ENCODE data around the gene GPATCH1. TPM values are rescaled to one million over a fixed set of nuclear protein-coding genes. Genes with fewer than 3 reads are reported as not detected.

Gene GPATCH1
- total and polyA plus RNA-seq, 2 of the 8 experiments (the other 6 are each of a cell fraction or from before 2014, with no cell fraction given), result 4.3 to 8.2 TPM

DNA sequence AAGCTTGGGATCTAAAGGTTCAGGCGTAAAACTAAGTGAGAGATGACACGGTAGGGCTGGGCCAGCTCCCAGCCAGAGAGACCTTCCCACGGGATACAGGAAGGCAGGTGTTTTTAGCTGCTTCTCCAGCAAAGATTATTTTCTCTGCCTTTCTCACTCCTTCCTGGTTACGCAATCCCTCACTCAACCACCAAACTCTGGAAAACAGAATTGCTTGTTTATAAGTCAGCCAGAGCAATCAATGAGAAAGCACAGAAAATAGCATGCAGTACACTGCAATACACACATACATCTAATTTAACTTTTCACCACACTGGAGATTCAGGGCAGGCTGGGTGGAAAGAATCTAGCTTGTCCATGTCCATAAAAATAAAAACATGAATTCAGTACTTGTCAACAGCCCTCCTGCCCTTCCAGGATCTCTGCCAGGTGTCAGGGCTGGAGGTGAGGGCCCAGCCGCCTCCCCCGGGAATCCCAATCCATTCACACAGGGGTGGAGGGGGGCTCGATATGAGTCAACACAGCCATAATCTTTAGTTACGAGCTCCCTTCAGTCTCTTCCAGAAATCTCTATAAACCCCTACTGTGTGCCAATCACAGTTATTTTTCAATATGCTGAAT, 28.5 kb upstream of the GPATCH1 start:
- Histone ChIP-seq H3K4me1 (replicated peaks in 1 of 4; ENCODE audit: control insufficient read depth in 3 of 4, insufficient read depth in 4 of 4, low read length in 3 of 4) (peaks cover 0 to 5% (median 1%) of the 10 kb centered on the region in 4 experiments; a peak in 4 of 7 replicates), H3K23ac (ENCODE audit: insufficient read length) (no peak overlapping the region), H3K27ac (ENCODE audit: low read depth, low read length) (no peak overlapping the region), H3K4me3 (ENCODE audit: extremely low read depth in 1 of 4, insufficient read depth in 2 of 4, low read depth in 3 of 4, low read length in 4 of 4) (no peak overlapping the region), H3K27me3 (replicated peaks in 1 of 4; ENCODE audit: control insufficient read depth in 3 of 4, extremely low read depth in 1 of 4, insufficient read depth in 3 of 4, low read length in 3 of 4) (no peaks in the 10 kb centered on the region), H4K5ac (ENCODE audit: insufficient read length, low read depth, low read length) (no peak overlapping the region), H4K91ac (replicated peaks; ENCODE audit: insufficient read length, low read length) (no peak overlapping the region), H2BK20ac (ENCODE audit: low read length) (no peak overlapping the region), H2BK5ac (ENCODE audit: low read depth, low read length) (no peak overlapping the region), H3K14ac (ENCODE audit: insufficient read length) (no peak overlapping the region), H3K36me3 (ENCODE audit: control insufficient read depth in 2 of 4, insufficient read depth in 4 of 4, low read length in 3 of 4) (peaks cover 0 to 4% (median 1%) of the 10 kb centered on the region in 4 experiments; a peak in 2 of 8 replicates), H3K4me2 (ENCODE audit: insufficient read depth in 1 of 2, low read depth in 2 of 2, low read length in 2 of 2) (no peak overlapping the region), H3K4ac (replicated peaks; ENCODE audit: insufficient read length, low read depth, low read length) (no peak overlapping the region), H3K9ac (replicated peaks in 1 of 4; ENCODE audit: extremely low read depth in 1 of 4, low read depth in 3 of 4, low read length in 3 of 4) (no peak overlapping the region), H3K79me2 (ENCODE audit: control insufficient read depth in 1 of 2, insufficient read depth in 2 of 2, low read length in 2 of 2) (peaks cover 0 to 70% of the 10 kb centered on the region in 2 experiments; a peak in 2 of 4 replicates), H2BK15ac (ENCODE audit: low read length) (no peak overlapping the region), H3K79me1 (ENCODE audit: low read depth, low read length) (peaks cover 6% of the 10 kb centered on the region), H2BK12ac (ENCODE audit: low read depth, low read length) (no peak overlapping the region), H2BK120ac (replicated peaks; ENCODE audit: low read depth, low read length) (peak overlapping the region; percentile 33), H3K18ac (ENCODE audit: extremely low read depth, low read length) (no peak overlapping the region), H3K23me2 (ENCODE audit: low read depth, low read length) (no peaks in the 10 kb centered on the region), H2AK5ac (ENCODE audit: low read depth, low read length) (no peak overlapping the region), H4K8ac (ENCODE audit: extremely low read depth, insufficient read depth, low read length) (no peak overlapping the region; the same call in 1 of the 2 replicates), H2AFZ (ENCODE audit: low read length) (no peak overlapping the region), H4K20me1 (replicated peaks in 1 of 2; ENCODE audit: control insufficient read depth in 1 of 2, insufficient read depth in 2 of 2, low read length in 2 of 2) (peaks cover 6 to 22% of the 10 kb centered on the region in 2 experiments), H3K56ac (replicated peaks; ENCODE audit: insufficient read length, low read depth, low read length) (no peak overlapping the region), H3K9me3 (ENCODE audit: insufficient read depth in 2 of 2, low read depth in 1 of 2, low read length in 1 of 2) (no peaks in the 10 kb centered on the region)
- ChIA-PET POLR2A (ENCODE audit: partially characterized antibody) (interaction anchor here (0.6 to 1.9 kb wide), 7 partner anchors 10 to 703 kb away, joined by 3 to 10 read pairs (median 3); partner anchors contain the start of gene RHPN2), CTCF (ENCODE audit: partially characterized antibody) (interaction anchor here (0.7 to 1.7 kb wide), 4 partner anchors 16 to 30 kb away, joined by 3 to 5 read pairs (median 4); no protein-coding TSS in a partner anchor)
- DNase-seq (ENCODE audit: low read depth in 1 of 2, low spot score in 2 of 2) (no peak), FAIRE-seq (no peak)
- TF ChIP-seq PHF8 (conservative IDR thresholded peaks at IDR 0.05; ENCODE audit: low read depth, low read length), result no peak
- no peak for TF ChIP-seq CREB1 (IDR thresholded peaks at IDR 0.05)
- peak; percentile 95 for TF ChIP-seq CEBPB (IDR thresholded peaks at IDR 0.05; ENCODE audit: low read depth, low read length)
- 86% methylated on average over 8 of the region's 8 CpGs; no CpG with 5 or more reads in 1 of the 2 experiments for WGBS, 2 experiments (ENCODE audit: extremely low coverage in 1 of 2, insufficient coverage in 1 of 2, insufficient read length in 1 of 2, insufficient replicate concordance in 2 of 2, low coverage in 1 of 2, low lambda C conversion rate in 2 of 2, missing lambda C conversion rate in 1 of 2)
